K562 (cell line): ENCODE data around the gene DDAH2. TPM values are rescaled to one million over a fixed set of nuclear protein-coding genes. Genes with fewer than 3 reads are reported as not detected.

Experiments used
- ARHGAP35 ChIP-seq: fragments of 450-650 bp; IDR thresholded peaks from 2 replicates; pipeline ENCODE4 v1.6.1; 2018; ENCODE audit not compliant: partially characterized antibody
- BCL6 ChIP-seq: fragments of 250-450 bp; sonication (Bioruptor Pico); IDR thresholded peaks from 2 replicates; pipeline ENCODE4 v1.4.0; 2020
- C11orf30 ChIP-seq: fragments of 450-650 bp; IDR thresholded peaks from 2 replicates; pipeline ENCODE4 v1.6.1; 2016; ENCODE audit warnings: low read depth, mild to moderate bottlenecking
- DACH1 ChIP-seq: fragments of 450-650 bp; IDR thresholded peaks from 2 replicates; pipeline ENCODE4 v1.6.1; 2018; ENCODE audit not compliant: partially characterized antibody
- HNRNPLL ChIP-seq: fragments of 200-400 bp; formaldehyde crosslinking; IDR thresholded peaks from 2 replicates; pipeline ENCODE4 v1.6.1; 2017; ENCODE audit warnings: low read length, low read depth, mild to moderate bottlenecking; ENCODE audit not compliant: poor library complexity, severe bottlenecking
- MTF1 ChIP-seq: fragments of 250-450 bp; sonication (Bioruptor Pico); IDR thresholded peaks from 2 replicates; pipeline ENCODE4 v1.9.0; 2021; ENCODE audit warnings: moderate library complexity, mild to moderate bottlenecking, inconsistent platforms, borderline replicate concordance
- NEUROD1 ChIP-seq: fragments of 150-350 bp; IDR thresholded peaks from 2 replicates; pipeline ENCODE4 v1.6.1; 2014; ENCODE audit warnings: borderline replicate concordance, low read length, low read depth; ENCODE audit not compliant: partially characterized antibody
- OTX1 ChIP-seq: fragments of 450-650 bp; formaldehyde crosslinking; IDR thresholded peaks from 2 replicates; pipeline ENCODE4 v1.4.0; 2022; ENCODE audit warnings: mild to moderate bottlenecking
- ZNF3 ChIP-seq: fragments of 250-450 bp; sonication (Bioruptor Pico); IDR thresholded peaks from 2 replicates; pipeline ENCODE4 v1.5.0; 2021; ENCODE audit warnings: mild to moderate bottlenecking, moderate library complexity
- polyA plus RNA-seq, 8 experiments: library from polyadenylated mRNA; depleted of rRNA in 4 of 8; stranded (reverse) in 5 of 8; unstranded in 3 of 8; fragments of >200 nt; fragmentation: Nextera tagmentation in 2 of 8; fragmentation: Illumina TruSeq in 1 of 8; extraction: Ambion mirVana in 2 of 8; extraction: Trizol in 1 of 8; gene quantifications; 2 replicates each; pipeline versions ENCODE4 v1.2.1 to v1.2.3, GENCODE V29; 2011 to 2014; ENCODE audit warnings: inconsistent platforms in 1 of 8, missing spikeins in 1 of 8
- total RNA-seq, 7 experiments: library from RNA; depleted of rRNA in 6 of 7; stranded (reverse); fragments of >200 nt in 6 of 7; fragmentation: Illumina TruSeq in 2 of 7; extraction: Trizol in 2 of 7; gene quantifications; 2 replicates each; pipeline versions ENCODE4 v1.2.1 to v1.2.3, GENCODE V29; 2011 to 2021; ENCODE audit warnings: low replicate concordance in 1 of 7
- TF ChIP-seq, protein P1 (sequence below): fragments of 450-650 bp; IDR thresholded peaks from 2 replicates; pipeline ENCODE4 v1.6.1; 2016; ENCODE audit warnings: mild to moderate bottlenecking
- TF ChIP-seq, protein P2 (sequence below), 2 experiments: IDR thresholded peaks; 2 replicates each; pipeline ENCODE4 v1.6.1; 2011; ENCODE audit warnings: borderline replicate concordance in 1 of 2, control low read depth in 1 of 2, low read depth in 1 of 2, low read length in 1 of 2, mild to moderate bottlenecking in 1 of 2, mixed read lengths in 1 of 2, moderate library complexity in 1 of 2; ENCODE audit not compliant: insufficient read depth in 1 of 2, insufficient read length in 1 of 2, poor library complexity in 1 of 2, severe bottlenecking in 1 of 2; ENCODE audit errors: extremely low read depth in 1 of 2
- TF ChIP-seq, protein P3 (sequence below), 2 experiments: fragments of 450-650 bp in 1 of 2; sonication (generic) in 1 of 2; formaldehyde crosslinking in 1 of 2; IDR thresholded peaks in 1 of 2; conservative IDR thresholded peaks in 1 of 2; 2 replicates each; pipeline versions ENCODE4 v1.6.1 to v1.8.1; 2016 to 2023; ENCODE audit warnings: mild to moderate bottlenecking in 2 of 2, moderate library complexity in 2 of 2, inconsistent platforms in 1 of 2, missing genetic modification reagents in 1 of 2
- TF ChIP-seq, protein P4 (sequence below): sonication (generic); formaldehyde crosslinking; IDR thresholded peaks from 2 replicates; pipeline ENCODE4 v1.8.0; 2022; ENCODE audit warnings: missing genetic modification reagents, mild to moderate bottlenecking, borderline replicate concordance
- TF ChIP-seq, protein P5 (sequence below): fragments of 450-650 bp; IDR thresholded peaks from 2 replicates; pipeline ENCODE4 v1.7.0; 2016; ENCODE audit warnings: borderline replicate concordance
- TF ChIP-seq, protein P6 (sequence below): fragments of 450-650 bp; IDR thresholded peaks from 2 replicates; pipeline ENCODE4 v1.6.1; 2018; ENCODE audit warnings: mild to moderate bottlenecking, low read depth; ENCODE audit not compliant: partially characterized antibody

Gene DDAH2
- total and polyA plus RNA-seq, 9 of the 15 experiments (the other 6 are each of a cell fraction or from before 2014, with no cell fraction given), result 1.8 to 45.4 (median 21.4) TPM

DNA sequence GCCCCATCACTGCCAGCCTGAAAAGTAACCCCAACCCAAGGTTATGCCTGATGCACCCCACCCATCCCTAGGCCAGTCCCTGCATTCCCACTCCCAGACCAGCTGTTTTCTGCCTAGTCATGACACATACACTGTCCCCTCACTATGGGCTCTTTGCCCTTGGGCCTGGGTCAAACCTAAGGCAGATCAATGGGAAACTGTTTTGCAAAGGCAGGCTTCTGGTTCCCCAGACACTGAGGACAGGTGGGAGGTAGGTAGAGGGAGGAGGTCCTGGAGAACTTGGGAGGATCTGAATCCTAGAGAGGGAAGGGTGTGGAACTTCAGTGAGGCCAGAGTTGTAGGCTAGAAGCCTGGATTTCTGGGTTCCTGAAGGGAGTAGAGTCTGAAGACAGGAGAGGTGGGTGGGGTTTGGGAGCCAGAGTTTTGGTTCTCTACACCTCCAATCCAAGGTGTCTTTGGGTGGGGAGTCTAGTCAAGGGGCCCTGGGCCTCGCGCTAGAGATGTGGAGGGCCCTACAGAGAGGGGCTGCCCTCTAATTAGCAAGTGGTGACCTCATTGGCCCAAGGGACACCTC lies 5.2 kb upstream of the DDAH2 start (continued):
- TF ChIP-seq, protein P1, sequence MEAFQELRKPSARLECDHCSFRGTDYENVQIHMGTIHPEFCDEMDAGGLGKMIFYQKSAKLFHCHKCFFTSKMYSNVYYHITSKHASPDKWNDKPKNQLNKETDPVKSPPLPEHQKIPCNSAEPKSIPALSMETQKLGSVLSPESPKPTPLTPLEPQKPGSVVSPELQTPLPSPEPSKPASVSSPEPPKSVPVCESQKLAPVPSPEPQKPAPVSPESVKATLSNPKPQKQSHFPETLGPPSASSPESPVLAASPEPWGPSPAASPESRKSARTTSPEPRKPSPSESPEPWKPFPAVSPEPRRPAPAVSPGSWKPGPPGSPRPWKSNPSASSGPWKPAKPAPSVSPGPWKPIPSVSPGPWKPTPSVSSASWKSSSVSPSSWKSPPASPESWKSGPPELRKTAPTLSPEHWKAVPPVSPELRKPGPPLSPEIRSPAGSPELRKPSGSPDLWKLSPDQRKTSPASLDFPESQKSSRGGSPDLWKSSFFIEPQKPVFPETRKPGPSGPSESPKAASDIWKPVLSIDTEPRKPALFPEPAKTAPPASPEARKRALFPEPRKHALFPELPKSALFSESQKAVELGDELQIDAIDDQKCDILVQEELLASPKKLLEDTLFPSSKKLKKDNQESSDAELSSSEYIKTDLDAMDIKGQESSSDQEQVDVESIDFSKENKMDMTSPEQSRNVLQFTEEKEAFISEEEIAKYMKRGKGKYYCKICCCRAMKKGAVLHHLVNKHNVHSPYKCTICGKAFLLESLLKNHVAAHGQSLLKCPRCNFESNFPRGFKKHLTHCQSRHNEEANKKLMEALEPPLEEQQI, result no peak
- TF ChIP-seq, protein P2, sequence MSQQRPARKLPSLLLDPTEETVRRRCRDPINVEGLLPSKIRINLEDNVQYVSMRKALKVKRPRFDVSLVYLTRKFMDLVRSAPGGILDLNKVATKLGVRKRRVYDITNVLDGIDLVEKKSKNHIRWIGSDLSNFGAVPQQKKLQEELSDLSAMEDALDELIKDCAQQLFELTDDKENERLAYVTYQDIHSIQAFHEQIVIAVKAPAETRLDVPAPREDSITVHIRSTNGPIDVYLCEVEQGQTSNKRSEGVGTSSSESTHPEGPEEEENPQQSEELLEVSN (IDR thresholded peaks at IDR 0.05; ENCODE audit: borderline replicate concordance in 1 of 2, extremely low read depth in 1 of 2, insufficient read depth in 1 of 2, insufficient read length in 1 of 2, low read depth in 1 of 2, low read length in 1 of 2, poor library complexity in 1 of 2, severe bottlenecking in 1 of 2), result peak in 1 of 2 experiments; percentile 8
- TF ChIP-seq, protein P3, sequence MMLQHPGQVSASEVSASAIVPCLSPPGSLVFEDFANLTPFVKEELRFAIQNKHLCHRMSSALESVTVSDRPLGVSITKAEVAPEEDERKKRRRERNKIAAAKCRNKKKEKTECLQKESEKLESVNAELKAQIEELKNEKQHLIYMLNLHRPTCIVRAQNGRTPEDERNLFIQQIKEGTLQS (IDR thresholded peaks at IDR 0.05), result no peak
- TF ChIP-seq, protein P3 (CRISPR knock-in tag; conservative IDR thresholded peaks at IDR 0.05), result 0 out of 2 replicates have a peak, but pooled peaks have one; percentile 96
- TF ChIP-seq, protein P4, sequence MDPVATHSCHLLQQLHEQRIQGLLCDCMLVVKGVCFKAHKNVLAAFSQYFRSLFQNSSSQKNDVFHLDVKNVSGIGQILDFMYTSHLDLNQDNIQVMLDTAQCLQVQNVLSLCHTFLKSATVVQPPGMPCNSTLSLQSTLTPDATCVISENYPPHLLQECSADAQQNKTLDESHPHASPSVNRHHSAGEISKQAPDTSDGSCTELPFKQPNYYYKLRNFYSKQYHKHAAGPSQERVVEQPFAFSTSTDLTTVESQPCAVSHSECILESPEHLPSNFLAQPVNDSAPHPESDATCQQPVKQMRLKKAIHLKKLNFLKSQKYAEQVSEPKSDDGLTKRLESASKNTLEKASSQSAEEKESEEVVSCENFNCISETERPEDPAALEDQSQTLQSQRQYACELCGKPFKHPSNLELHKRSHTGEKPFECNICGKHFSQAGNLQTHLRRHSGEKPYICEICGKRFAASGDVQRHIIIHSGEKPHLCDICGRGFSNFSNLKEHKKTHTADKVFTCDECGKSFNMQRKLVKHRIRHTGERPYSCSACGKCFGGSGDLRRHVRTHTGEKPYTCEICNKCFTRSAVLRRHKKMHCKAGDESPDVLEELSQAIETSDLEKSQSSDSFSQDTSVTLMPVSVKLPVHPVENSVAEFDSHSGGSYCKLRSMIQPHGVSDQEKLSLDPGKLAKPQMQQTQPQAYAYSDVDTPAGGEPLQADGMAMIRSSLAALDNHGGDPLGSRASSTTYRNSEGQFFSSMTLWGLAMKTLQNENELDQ (CRISPR knock-in tag), result no peak
- TF ChIP-seq NEUROD1 (no peak), BCL6 (CRISPR knock-in tag) (0 out of 2 replicates have a peak, but pooled peaks have one; percentile 5), MTF1 (CRISPR knock-in tag) (no peak), ARHGAP35 (peak; percentile 66), ZNF3 (0 out of 2 replicates have a peak, but pooled peaks have one; percentile 18), HNRNPLL (peak; percentile 12), DACH1 (no peak), C11orf30 (no peak), OTX1 (CRISPR knock-in tag) (peak; percentile 62; the same call in 1 of the 2 replicates)
- TF ChIP-seq, protein P5, sequence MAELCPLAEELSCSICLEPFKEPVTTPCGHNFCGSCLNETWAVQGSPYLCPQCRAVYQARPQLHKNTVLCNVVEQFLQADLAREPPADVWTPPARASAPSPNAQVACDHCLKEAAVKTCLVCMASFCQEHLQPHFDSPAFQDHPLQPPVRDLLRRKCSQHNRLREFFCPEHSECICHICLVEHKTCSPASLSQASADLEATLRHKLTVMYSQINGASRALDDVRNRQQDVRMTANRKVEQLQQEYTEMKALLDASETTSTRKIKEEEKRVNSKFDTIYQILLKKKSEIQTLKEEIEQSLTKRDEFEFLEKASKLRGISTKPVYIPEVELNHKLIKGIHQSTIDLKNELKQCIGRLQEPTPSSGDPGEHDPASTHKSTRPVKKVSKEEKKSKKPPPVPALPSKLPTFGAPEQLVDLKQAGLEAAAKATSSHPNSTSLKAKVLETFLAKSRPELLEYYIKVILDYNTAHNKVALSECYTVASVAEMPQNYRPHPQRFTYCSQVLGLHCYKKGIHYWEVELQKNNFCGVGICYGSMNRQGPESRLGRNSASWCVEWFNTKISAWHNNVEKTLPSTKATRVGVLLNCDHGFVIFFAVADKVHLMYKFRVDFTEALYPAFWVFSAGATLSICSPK, result peak; percentile 56; the same call in 1 of the 2 replicates
- TF ChIP-seq, protein P6, sequence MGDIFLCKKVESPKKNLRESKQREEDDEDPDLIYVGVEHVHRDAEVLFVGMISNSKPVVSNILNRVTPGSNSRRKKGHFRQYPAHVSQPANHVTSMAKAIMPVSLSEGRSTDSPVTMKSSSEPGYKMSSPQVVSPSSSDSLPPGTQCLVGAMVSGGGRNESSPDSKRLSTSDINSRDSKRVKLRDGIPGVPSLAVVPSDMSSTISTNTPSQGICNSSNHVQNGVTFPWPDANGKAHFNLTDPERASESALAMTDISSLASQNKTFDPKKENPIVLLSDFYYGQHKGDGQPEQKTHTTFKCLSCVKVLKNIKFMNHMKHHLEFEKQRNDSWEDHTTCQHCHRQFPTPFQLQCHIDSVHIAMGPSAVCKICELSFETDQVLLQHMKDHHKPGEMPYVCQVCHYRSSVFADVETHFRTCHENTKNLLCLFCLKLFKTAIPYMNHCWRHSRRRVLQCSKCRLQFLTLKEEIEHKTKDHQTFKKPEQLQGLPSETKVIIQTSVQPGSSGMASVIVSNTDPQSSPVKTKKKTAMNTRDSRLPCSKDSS, result peak; percentile 38
